HG02943 (cell line): Measurements from ENCODE around the gene ASB5.
"Not testable (repeated sequence)": the region's sequence is repeated elsewhere in the genome, so short reads cannot be mapped to it uniquely, and the experiment has no call there.

Experiments
- ATAC-seq: cut with Tn5 transposase; IDR thresholded peaks from one replicate; pipeline ENCODE4 v1.9.1; 2021; ENCODE audit warnings: mild to moderate bottlenecking, low read depth, moderate library complexity; ENCODE audit not compliant: unreplicated experiment

Gene ASB5

GRCh38 chr4:176279560-176279959, 10.5 kb upstream of the ASB5 start:
- ATAC-seq, result not testable (repeated sequence)

- ATAC-seq, result peak; percentile 78
Measured at GRCh38 chr4:176277162-176277904, 8.3 kb upstream of the ASB5 start.

GRCh38 chr4:176276710-176277109, 7.7 kb upstream of the ASB5 start:
- no peak for ATAC-seq

DNA sequence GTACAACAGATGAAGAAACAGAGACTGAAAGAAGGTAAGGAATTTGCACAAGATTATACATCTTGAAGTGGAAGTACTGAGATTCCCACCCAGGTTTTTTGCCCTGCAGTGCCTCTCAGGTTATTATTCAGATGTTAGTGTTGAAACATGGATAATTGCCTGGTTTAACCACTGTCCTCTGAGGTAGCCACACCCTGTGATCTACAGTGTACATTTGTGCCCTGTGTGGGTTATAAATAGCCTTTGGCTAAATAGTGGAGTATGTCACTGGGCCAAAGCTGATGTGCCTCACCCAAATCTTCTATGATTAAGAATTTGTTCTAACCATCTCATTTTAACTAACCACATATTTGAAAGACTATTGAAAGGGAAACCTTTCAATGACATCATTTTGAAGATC, 5.4 kb upstream of the ASB5 start:
- ATAC-seq, result no peak

DNA sequence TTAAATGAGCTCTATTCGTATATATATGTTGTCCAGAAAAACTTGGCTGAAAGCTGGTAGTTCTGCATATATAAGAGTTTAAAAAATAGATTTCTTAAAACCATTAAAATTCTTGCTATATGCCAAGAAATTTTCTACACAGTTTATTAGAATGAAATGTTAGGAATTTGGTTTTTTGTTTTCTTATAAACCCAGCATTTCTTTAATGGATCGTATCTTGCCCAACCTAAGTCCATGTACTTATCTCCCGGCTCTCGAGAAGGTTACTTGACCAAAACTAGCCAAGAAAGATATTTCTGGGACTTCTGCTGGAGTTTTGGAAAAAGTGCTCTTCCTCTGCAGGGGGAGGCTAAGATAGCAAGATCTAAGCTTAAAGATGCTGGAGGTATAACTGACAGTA, 4.7 kb upstream of the ASB5 start:
- ATAC-seq, result no peak

GRCh38 chr4:176272799-176273198, 3.8 kb upstream of the ASB5 start:
- no peak for ATAC-seq

DNA sequence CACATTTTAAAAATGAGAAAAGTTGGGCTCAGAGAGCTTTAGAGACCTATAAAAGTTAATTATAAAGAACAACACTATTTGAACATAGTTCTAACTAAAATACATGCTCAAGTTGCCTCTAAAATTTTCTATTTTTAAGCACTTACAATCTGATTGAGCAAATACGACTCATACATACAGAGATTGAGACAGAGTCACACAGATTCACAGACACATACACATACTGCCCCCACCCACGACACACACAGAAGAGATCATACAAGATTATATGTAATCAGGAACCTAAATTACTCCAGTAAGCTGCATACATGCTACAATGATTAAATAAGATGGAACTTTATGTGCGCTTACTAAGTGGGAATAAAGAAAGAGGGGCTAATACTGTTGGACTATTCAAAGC, 2.7 kb upstream of the ASB5 start:
- ATAC-seq, result no peak

DNA sequence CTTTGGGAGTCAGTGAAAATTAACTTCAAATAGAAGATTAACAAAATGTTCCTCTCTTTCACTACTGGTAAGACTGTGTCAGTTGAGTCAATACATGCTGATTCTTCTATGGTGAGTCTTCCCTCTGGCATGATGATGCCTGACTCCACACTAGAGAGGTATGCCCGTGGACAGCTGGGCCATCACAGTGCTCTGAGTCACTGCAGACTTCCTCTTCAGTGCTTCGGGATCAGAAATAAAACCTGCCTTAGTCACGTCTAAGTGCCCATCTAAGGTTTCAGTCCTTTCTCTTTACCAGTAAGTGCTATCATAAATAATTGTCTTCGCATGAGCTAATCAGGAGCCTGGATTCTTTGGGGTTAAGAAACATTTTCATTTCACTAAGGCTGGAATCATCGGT, 1.6 kb upstream of the ASB5 start:
- no peak for ATAC-seq

GRCh38 chr4:176266026-176266425, 3.0 kb downstream of the ASB5 start:
- ATAC-seq, result no peak

DNA sequence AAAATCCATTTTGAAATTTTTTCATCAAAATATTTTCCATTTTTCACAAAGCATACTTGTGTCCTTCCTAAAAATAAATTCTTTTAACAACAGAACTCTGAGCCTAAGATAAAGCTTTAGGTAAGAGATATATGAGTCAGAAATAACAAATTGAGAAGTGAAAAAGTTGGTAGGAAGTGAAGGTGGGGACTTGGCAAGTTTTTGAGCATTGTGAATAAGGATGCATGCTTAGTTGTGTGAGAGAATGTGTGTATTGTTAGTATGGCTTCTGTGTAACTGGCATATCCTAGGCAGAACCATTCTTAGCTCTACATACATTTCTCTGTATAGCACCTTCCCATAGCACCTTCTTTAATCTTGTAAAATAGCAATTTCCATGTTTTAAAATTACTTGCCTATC, 6.8 kb downstream of the ASB5 start:
- ATAC-seq, result no peak

GRCh38 chr4:176261481-176261880, 7.5 kb downstream of the ASB5 start:
- ATAC-seq, result no peak

GRCh38 chr4:176261018-176261417, 8.0 kb downstream of the ASB5 start:
- no peak for ATAC-seq

DNA sequence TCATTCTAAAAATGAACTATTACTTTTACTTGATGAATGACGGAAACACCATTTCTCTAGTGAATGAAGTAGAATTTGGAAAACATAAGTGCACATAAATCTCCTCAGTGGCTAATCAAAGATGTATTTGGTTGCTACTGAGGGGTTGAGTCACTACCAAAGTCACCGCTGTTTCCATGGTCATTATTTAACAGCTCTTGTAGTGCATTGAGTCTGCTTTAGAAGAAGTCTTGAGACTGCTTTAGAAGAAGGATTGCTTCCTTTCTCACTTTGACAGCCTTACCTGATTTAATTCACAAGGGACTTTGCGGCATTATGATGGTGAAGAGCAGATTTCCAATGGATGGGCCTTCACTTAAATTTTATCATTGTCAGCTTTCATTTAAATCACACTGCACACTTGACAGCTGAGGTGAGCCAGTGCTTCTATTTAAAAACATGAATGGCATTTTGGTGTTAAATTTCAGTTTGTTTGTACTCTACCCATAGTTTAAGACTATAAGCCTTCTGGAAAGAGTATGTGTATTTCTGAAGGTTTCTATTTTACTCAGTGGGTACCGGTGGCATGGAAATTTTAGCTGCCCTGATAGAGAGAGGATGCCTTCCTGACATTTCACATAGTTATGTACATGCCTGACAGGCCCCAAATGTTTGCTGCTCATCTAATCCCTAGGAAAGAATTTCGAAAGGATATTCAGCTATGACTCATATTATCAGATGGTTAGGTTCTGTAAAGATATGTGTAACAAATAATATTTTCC, 9.5 kb downstream of the ASB5 start:
- no peak for ATAC-seq

GRCh38 chr4:176258135-176258534, 10.9 kb downstream of the ASB5 start:
- ATAC-seq, result no peak

DNA sequence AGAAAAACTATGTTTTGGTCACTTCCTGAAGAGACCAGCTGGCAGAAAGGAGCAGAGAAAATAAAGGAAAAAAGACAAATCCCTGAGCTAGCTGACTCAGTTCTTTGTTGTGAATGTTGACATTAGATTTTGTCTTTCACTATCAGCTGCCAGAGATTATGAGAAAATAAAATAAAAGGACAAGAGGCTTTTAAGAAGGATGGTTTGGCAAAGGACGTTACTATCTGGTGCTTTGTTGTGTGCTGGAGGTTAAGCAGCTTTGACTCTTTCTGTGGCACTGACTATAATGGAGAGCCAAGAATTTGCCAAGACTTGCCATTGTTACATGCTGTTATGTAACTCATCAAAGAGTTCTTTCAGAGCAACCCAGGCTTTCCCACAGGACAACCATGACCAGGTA, 12.1 kb downstream of the ASB5 start:
- ATAC-seq, result no peak

GRCh38 chr4:176242764-176243347, 26.2 kb downstream of the ASB5 start:
- no peak for ATAC-seq

- no peak for ATAC-seq
Measured at GRCh38 chr4:176241703-176242102, 27.3 kb downstream of the ASB5 start.

GRCh38 chr4:176238826-176239225, 30.2 kb downstream of the ASB5 start:
- no peak for ATAC-seq

GRCh38 chr4:176238157-176238610, 30.8 kb downstream of the ASB5 start:
- ATAC-seq, result no peak

- ATAC-seq, result no peak
Measured at GRCh38 chr4:176236946-176237345, 32.1 kb downstream of the ASB5 start.

GRCh38 chr4:176230836-176231235, 38.2 kb downstream of the ASB5 start:
- no peak for ATAC-seq

- ATAC-seq, result no peak
Measured at GRCh38 chr4:176229645-176230044, 39.4 kb downstream of the ASB5 start.
